Lung (tissue), 12 donors: ENCODE measurements around the gene TFIP11. TPM values are rescaled to one million over a fixed set of nuclear protein-coding genes. Genes with fewer than 3 reads are reported as not detected.

ENCODE experiments used
- ATAC-seq: fragments of 200-7000 bp; cut with Tn5 transposase; one replicate; pipeline ENCODE4 v1.9.1; 2020; ENCODE audit warnings: moderate number of reproducible peaks; ENCODE audit not compliant: insufficient read depth, low FRiP score
- DNase-seq, 3 donors: peaks; one replicate each; pipeline ENCODE4 v3.0.0-alpha.2; 2013 to 2017
- H3K27ac ChIP-seq, 2 donors: one replicate each; pipeline ENCODE4 v1.5.1; 2013; ENCODE audit warnings: mild to moderate bottlenecking in 2 of 2, moderate library complexity in 2 of 2, control low read depth in 1 of 2, inconsistent platforms in 1 of 2, low read depth in 1 of 2, low read length in 1 of 2
- H3K27me3 ChIP-seq, 3 donors: one replicate each; pipeline ENCODE4 v1.5.1; 2013; ENCODE audit warnings: low read length in 2 of 3; ENCODE audit not compliant: control insufficient read depth in 3 of 3, insufficient read depth in 3 of 3
- H3K36me3 ChIP-seq, 4 donors: one replicate each; pipeline ENCODE4 v1.5.1; 2013; ENCODE audit warnings: low read length in 4 of 4, mild to moderate bottlenecking in 1 of 4, moderate library complexity in 1 of 4; ENCODE audit not compliant: control insufficient read depth in 4 of 4, insufficient read depth in 4 of 4
- H3K4me1 ChIP-seq, 5 donors: one replicate each; pipeline ENCODE4 v1.5.1; 2013; ENCODE audit warnings: low read length in 5 of 5, mild to moderate bottlenecking in 2 of 5, moderate library complexity in 1 of 5; ENCODE audit not compliant: control insufficient read depth in 5 of 5, insufficient read depth in 5 of 5
- H3K4me3 ChIP-seq: one replicate; pipeline ENCODE4 v1.5.1; 2013; ENCODE audit warnings: mild to moderate bottlenecking, control low read depth, moderate library complexity
- H3K9ac ChIP-seq, 2 donors: one replicate each; pipeline ENCODE4 v1.5.1; 2013; ENCODE audit warnings: low read length in 2 of 2, control low read depth in 1 of 2; ENCODE audit not compliant: insufficient read depth in 1 of 2
- H3K9me3 ChIP-seq, 4 donors: one replicate each; pipeline ENCODE4 v1.5.1; 2013; ENCODE audit warnings: low read length in 3 of 4, mild to moderate bottlenecking in 1 of 4, moderate library complexity in 1 of 4; ENCODE audit not compliant: control insufficient read depth in 4 of 4, insufficient read depth in 3 of 4
- WGBS, 2 donors: extraction: QIAGEN DNeasy Blood & Tissue Kit; methylation state at CpG; one replicate each; pipeline ENCODE4 v1.1.7; 2013; 5-methylcytosine and 5-hydroxymethylcytosine counted together
- polyA plus RNA-seq, 2 donors: library from polyadenylated mRNA; stranded (reverse); fragments of 200-250 nt; gene quantifications; one replicate each; pipeline ENCODE4 v1.2.1, GENCODE V29; 2013
- total RNA-seq, 2 donors: library from RNA; depleted of rRNA in 1 of 2; stranded (reverse); fragments of >200 nt in 1 of 2; gene quantifications; one replicate each; pipeline ENCODE4 v1.2.1, GENCODE V29; 2014 to 2021
- TF ChIP-seq, protein P1 (sequence below): IDR thresholded peaks from 2 replicates; pipeline ENCODE4 v1.5.1; 2012; ENCODE audit warnings: mild to moderate bottlenecking; ENCODE audit errors: control extremely low read depth, extremely low read depth
- donor health status: control.
- donor health status: control.
- donor health status: Bipolar disorder and iron deficiency.
- donor health status: healthy.
- donor health status: DM: yes; HTN: yes; CAD: no.

The TFIP11 gene
- total and polyA plus RNA-seq, 4 donors, result 18.4 to 37.2 (median 24.5) TPM

DNA sequence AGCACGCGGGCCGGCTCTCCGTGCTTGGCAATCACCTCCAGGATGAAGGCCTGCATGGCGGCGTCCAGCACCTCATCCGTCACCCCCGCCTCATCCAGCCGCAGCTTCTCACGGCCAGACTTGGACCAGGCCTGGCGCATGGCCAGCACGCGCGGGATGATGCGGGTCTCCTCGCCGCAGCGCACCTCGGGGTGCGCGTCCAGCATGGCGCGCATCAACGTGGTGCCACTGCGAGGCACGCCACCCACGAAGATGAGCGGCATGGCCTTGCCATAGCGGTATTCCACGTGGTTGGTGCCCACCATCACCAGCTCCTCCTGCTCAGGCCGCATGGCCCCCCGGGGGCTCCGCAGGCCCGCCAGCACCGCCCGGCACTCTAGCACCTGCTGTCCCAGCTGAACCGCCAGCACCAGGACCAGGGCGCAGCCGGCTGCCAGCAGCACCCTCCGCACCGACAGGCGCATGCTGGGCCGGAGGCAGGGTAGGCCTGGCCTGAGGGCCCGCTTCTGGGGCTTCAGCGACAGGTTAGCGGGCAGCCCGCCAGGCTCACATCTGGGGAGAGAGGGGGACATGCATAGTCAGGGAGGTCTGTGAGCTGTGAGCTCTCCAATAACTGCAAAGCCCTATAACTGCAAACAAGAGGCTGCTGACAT is 29.0 kb upstream of the TFIP11 start:
- no peak for ATAC-seq
- no peak for DNase-seq

DNA sequence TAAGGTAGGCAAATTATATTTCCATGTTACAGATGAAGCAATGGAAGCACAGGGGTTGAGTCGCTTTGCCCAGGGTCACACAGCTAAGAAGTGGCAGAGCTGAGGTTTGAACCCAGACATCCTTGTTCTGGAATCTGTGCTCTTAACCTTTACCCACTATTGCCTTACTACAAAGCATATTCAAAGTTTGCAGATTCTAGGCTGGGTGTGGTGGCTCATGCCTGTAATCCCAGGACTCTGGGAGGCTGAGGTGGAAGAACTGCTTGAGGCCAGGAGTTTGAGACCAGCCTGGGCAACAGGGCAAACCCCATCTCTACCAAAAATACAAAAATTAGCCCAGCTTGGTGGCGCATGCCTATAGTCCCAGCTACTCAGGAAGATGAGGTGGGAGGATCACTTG is 27.8 kb upstream of the TFIP11 start:
- Histone ChIP-seq H3K9ac (no peak overlapping the region), H3K4me1 (peaks cover 0 to 1% (median 0%) of the 10 kb centered on the region in 5 donors), H3K27me3 (no peaks in the 10 kb centered on the region), H3K4me3 (no peak overlapping the region), H3K36me3 (peaks cover 6 to 36% (median 15%) of the 10 kb centered on the region in 4 donors), H3K9me3 (no peaks in the 10 kb centered on the region), H3K27ac (no peak overlapping the region)
- ATAC-seq, result no peak
- DNase-seq, result no peak
- TF ChIP-seq, protein P1, sequence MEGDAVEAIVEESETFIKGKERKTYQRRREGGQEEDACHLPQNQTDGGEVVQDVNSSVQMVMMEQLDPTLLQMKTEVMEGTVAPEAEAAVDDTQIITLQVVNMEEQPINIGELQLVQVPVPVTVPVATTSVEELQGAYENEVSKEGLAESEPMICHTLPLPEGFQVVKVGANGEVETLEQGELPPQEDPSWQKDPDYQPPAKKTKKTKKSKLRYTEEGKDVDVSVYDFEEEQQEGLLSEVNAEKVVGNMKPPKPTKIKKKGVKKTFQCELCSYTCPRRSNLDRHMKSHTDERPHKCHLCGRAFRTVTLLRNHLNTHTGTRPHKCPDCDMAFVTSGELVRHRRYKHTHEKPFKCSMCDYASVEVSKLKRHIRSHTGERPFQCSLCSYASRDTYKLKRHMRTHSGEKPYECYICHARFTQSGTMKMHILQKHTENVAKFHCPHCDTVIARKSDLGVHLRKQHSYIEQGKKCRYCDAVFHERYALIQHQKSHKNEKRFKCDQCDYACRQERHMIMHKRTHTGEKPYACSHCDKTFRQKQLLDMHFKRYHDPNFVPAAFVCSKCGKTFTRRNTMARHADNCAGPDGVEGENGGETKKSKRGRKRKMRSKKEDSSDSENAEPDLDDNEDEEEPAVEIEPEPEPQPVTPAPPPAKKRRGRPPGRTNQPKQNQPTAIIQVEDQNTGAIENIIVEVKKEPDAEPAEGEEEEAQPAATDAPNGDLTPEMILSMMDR, result no peak
- 96% methylated on average over 2 of the region's 2 CpGs for WGBS, 2 donors

More for the DNA sequence above, 29.0 kb upstream of the TFIP11 start:
- Histone ChIP-seq H3K36me3 (peaks cover 6 to 36% (median 13%) of the 10 kb centered on the region in 4 donors), H3K4me1 (peaks cover 0 to 4% (median 0%) of the 10 kb centered on the region in 5 donors), H3K9ac (no peak overlapping the region), H3K27me3 (no peaks in the 10 kb centered on the region), H3K4me3 (no peak overlapping the region), H3K9me3 (no peaks in the 10 kb centered on the region), H3K27ac (no peak overlapping the region)
- WGBS, 2 donors, result 92 to 96% methylated on average over 46 to 47 of the region's 47 CpGs
- TF ChIP-seq, protein P1, result no peak

DNA sequence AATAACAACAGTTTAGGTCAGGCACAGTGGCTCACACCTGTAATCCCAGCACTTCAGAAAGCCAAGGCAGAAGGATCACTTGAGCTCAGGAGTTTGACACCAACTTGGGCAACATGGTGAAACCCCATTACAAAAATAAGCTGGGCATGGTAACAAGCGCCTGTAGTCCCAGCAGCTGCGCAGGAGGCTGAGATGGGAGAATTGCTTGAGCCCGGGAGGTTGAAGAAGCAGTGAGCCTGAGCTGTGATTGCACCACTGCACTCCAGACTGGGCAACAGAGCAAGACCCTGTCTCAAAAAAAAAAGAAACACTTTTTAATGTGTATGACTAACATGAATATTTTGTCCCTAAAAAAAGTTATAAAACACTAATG is 24.5 kb upstream of the TFIP11 start:
- H3K27ac ChIP-seq, result no peak overlapping the region
- no peaks in the 10 kb centered on the region for H3K9me3 ChIP-seq
- H3K27me3 ChIP-seq, result no peaks in the 10 kb centered on the region
- no peak for DNase-seq
- H3K4me3 ChIP-seq, result no peak overlapping the region
- H3K9ac ChIP-seq, result no peak overlapping the region
- ATAC-seq, result no peak
- TF ChIP-seq, protein P1, result no peak
- peaks cover 0 to 2% (median 0%) of the 10 kb centered on the region in 5 donors for H3K4me1 ChIP-seq
- 97 to 99% methylated on average over 3 of the region's 3 CpGs for WGBS, 2 donors
- peaks cover 6 to 31% (median 15%) of the 10 kb centered on the region in 4 donors for H3K36me3 ChIP-seq
